HEK293T (cell line): Measurements from ENCODE around the gene BBS5.
"Not testable (repeated sequence)": the region's sequence is repeated elsewhere in the genome, so short reads cannot be mapped to it uniquely, and the experiment has no call there.

Source experiments
- CTCF ChIA-PET: fragments of 350-600 bp; formaldehyde crosslinking; extraction: SDS; loops from one replicate; lab custom pipeline; 2021; ENCODE audit warnings: antibody characterized with exemption, inconsistent platforms; lab: Yijun Ruan, JAX
- POLR2A ChIA-PET: fragments of 350-600 bp; formaldehyde crosslinking; extraction: SDS; loops from one replicate; lab custom pipeline; 2020; ENCODE audit warnings: antibody characterized with exemption, inconsistent platforms; lab: Yijun Ruan, JAX
- DNase-seq: peaks from one replicate; pipeline ENCODE4 v3.0.0; 2012; ENCODE audit warnings: mixed read lengths; ENCODE audit errors: extremely low spot score
- ARNT ChIP-seq: fragments of 450-650 bp; IDR thresholded peaks from 2 replicates; pipeline ENCODE4 v1.6.1; 2017; ENCODE audit warnings: mild to moderate bottlenecking
- BHLHE40 ChIP-seq: fragments of 450-650 bp; IDR thresholded peaks from 2 replicates; pipeline ENCODE4 v1.6.1; 2016; ENCODE audit warnings: mild to moderate bottlenecking, moderate library complexity, borderline replicate concordance
- CTBP1 ChIP-seq: fragments of 450-650 bp; IDR thresholded peaks from 2 replicates; pipeline ENCODE4 v1.6.1; 2016; ENCODE audit warnings: borderline replicate concordance
- ELF4 ChIP-seq: fragments of 450-650 bp; IDR thresholded peaks from 2 replicates; pipeline ENCODE4 v1.6.1; 2017; ENCODE audit warnings: antibody characterized with exemption
- FOXA1 ChIP-seq: fragments of 450-650 bp; IDR thresholded peaks from 2 replicates; pipeline ENCODE4 v1.6.1; 2016; ENCODE audit warnings: mild to moderate bottlenecking
- FOXK2 ChIP-seq: fragments of 450-650 bp; IDR thresholded peaks from 2 replicates; pipeline ENCODE4 v1.6.1; 2016; ENCODE audit warnings: mild to moderate bottlenecking
- FOXM1 ChIP-seq: fragments of 450-650 bp; IDR thresholded peaks from 2 replicates; pipeline ENCODE4 v1.6.1; 2017; ENCODE audit warnings: mild to moderate bottlenecking, borderline replicate concordance
- HDGF ChIP-seq: fragments of 450-650 bp; IDR thresholded peaks from 2 replicates; pipeline ENCODE4 v1.6.1; 2017; ENCODE audit warnings: antibody characterized with exemption, borderline replicate concordance
- L3MBTL2 ChIP-seq: fragments of 450-650 bp; conservative IDR thresholded peaks from 2 replicates; pipeline ENCODE4 v1.6.1; 2016; ENCODE audit warnings: mild to moderate bottlenecking
- LEF1 ChIP-seq: fragments of 450-650 bp; IDR thresholded peaks from 2 replicates; pipeline ENCODE4 v1.6.1; 2017; ENCODE audit warnings: mild to moderate bottlenecking, borderline replicate concordance
- NFRKB ChIP-seq: fragments of 450-650 bp; IDR thresholded peaks from 2 replicates; pipeline ENCODE4 v1.6.1; 2016; ENCODE audit warnings: mild to moderate bottlenecking, moderate library complexity
- SP1 ChIP-seq: fragments of 450-650 bp; IDR thresholded peaks from 2 replicates; pipeline ENCODE4 v1.6.1; 2017
- SUZ12 ChIP-seq: fragments of 450-650 bp; IDR thresholded peaks from 2 replicates; pipeline ENCODE4 v1.6.1; 2016; ENCODE audit warnings: mild to moderate bottlenecking
- TARDBP ChIP-seq: fragments of 450-650 bp; IDR thresholded peaks from 2 replicates; pipeline ENCODE4 v1.6.1; 2016
- ZNF384 ChIP-seq: fragments of 450-650 bp; IDR thresholded peaks from 2 replicates; pipeline ENCODE4 v1.6.1; 2016
- TF ChIP-seq, protein P1 (sequence below): fragments of 450-650 bp; IDR thresholded peaks from 2 replicates; pipeline ENCODE4 v1.6.1; 2016

Gene BBS5

DNA sequence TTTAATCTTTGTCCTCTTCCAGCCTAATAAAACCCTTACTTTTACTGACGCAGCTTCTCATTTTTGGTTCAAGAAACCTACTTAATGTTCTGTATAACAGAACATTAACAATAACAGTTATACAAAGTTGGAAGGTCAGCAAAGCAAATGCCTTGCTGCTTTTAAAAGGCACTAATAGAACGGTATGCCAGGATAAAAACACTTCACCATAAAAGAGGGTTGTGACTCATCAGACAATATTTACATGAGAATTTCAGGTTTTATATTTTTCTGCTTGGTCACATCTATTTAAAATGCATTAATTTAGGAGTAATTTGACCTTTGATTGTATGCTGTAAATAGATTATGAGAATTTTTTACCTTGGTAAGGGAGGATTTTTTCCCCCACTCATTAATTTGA lies 33.2 kb downstream of the BBS5 start:
- DNase-seq, result no peak
- POLR2A ChIA-PET, result no interaction called here
- no peak for TF ChIP-seq SUZ12
- CTCF ChIA-PET, result no interaction called here

DNA sequence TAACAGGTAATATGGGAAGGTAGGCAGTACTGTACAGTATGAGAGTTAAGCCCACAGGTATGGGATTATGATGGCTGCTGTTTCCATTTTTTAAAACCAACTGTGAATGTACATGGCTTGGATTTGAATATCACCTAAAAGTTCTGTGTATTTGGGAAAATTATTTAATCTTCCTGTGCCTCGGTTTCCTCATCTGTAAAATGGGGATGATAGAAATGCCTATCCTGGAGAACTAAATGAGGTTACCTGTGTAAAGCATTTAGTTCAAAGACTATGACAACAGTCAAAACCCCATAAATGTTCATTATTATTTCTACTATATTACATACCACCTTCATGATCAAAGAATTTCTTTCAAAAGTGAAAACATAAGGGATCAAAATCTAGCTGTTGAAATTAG lies 33.8 kb downstream of the BBS5 start:
- no peak for DNase-seq
- no peak for TF ChIP-seq SUZ12
- no peak for TF ChIP-seq NFRKB
- TF ChIP-seq BHLHE40, result no peak
- TF ChIP-seq LEF1, result no peak
- no peak for TF ChIP-seq SP1
- TF ChIP-seq HDGF, result no peak
- no peak for TF ChIP-seq CTBP1
- TF ChIP-seq ELF4, result no peak
- no peak for TF ChIP-seq FOXK2
- TF ChIP-seq TARDBP, result no peak
- no peak for TF ChIP-seq ZNF384
- no peak for TF ChIP-seq ARNT
- no peak for TF ChIP-seq FOXM1
- TF ChIP-seq L3MBTL2, result no peak
- POLR2A ChIA-PET, result no interaction called here
- CTCF ChIA-PET, result no interaction called here

DNA sequence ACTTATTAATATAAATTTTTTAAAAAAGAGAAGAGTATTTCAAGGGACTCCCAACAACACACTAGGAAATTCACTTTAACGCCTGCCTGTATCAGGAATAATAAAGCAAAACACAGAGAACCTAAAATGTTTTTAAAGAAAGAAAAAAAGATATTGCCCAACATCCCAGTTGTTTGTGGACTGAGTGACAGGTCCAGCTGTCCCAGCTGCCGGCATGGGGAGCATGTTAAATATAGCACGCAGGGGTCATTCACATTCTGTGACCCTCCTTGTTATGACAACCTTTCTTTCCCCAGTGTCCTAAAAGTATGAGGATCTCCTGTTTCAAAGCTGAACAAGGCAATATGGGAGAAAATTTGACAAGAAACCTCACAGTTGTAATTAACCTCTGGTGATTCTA lies 34.6 kb downstream of the BBS5 start:
- CTCF ChIA-PET, result interaction anchor here (0.8 kb wide), 1 partner anchor 47 kb away, joined by 3 read pairs; no protein-coding TSS in a partner anchor

DNA sequence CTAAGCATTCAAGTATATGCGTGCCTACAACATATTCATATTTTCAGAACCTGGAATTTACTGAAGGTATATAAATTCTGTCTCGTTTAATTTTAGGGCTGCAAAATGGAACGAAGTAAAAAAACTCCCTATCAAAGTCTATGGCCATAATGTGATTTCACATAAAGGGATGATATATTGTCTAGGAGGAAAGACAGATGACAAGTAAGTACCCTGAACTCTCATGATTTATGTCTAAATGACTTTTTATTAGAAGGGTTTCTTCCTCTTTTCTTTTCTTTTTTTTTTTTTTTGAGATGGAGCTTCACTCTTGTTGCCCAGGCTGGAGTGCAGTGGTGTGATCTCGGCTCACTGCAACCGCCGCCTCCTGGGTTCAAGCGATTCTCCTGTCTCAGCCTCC lies 35.5 kb downstream of the BBS5 start:
- CTCF ChIA-PET, result interaction anchor here (0.8 kb wide), 1 partner anchor 46 kb away, joined by 3 read pairs; no protein-coding TSS in a partner anchor
- DNase-seq, POLR2A ChIA-PET: not testable (repeated sequence)

More for the DNA sequence above, 34.6 kb downstream of the BBS5 start:
- no peak for DNase-seq
- TF ChIP-seq, protein P1, sequence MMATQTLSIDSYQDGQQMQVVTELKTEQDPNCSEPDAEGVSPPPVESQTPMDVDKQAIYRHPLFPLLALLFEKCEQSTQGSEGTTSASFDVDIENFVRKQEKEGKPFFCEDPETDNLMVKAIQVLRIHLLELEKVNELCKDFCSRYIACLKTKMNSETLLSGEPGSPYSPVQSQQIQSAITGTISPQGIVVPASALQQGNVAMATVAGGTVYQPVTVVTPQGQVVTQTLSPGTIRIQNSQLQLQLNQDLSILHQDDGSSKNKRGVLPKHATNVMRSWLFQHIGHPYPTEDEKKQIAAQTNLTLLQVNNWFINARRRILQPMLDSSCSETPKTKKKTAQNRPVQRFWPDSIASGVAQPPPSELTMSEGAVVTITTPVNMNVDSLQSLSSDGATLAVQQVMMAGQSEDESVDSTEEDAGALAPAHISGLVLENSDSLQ, result peak; percentile 76
- TF ChIP-seq CTBP1, result no peak
- POLR2A ChIA-PET, result no interaction called here

DNA sequence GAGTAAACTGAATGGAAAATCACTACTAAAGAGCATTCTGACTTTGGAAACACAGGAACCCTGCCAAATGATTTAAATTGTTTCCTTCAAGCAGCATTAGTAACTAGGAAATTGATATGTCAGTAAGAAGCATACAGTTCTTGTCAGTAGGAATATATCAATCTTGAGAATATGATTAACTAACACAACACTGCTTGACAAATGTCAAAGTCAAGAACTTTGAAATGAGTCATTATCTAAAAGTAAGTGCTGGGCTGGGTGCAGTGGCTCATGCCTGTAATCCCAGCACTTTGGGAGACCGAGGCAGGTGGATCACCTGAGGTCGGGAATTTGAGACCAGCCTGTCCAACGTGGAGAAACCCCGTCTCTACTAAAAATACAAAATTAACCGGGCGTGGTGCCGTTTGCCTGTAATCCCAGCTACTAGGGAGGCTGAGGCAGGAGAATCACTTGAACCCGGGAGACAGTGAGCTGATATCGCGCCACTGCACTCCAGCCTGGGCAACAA lies 37.2 kb downstream of the BBS5 start:
- POLR2A ChIA-PET, DNase-seq: not testable (repeated sequence)
- CTCF ChIA-PET, result interaction anchor here (0.6 kb wide), 1 partner anchor 26 kb away, joined by 4 read pairs; no protein-coding TSS in a partner anchor

More for the DNA sequence above, 35.5 kb downstream of the BBS5 start:
- TF ChIP-seq, protein P1, result peak; percentile 80
- peak; percentile 49; the same call in 1 of the 2 replicates for TF ChIP-seq ZNF384

DNA sequence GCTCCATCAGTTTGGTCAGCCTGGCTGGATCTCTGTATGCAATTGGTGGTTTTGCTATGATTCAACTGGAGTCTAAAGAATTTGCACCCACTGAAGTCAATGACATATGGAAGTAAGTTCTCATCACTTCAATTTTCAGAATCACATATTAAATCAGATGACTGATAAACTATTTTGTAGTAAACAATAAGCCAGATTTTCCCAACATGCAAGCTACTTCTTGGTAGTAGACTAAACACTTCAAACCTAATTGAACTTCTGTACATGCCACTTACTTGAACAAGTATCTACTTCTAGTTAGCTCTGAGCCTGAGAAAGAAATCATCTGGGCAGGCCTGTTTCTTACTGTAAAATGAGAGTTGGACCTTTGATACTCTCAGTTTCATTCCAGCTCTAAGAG lies 41.6 kb downstream of the BBS5 start:
- POLR2A ChIA-PET, result no interaction called here
- no peak for TF ChIP-seq SUZ12
- no peak for TF ChIP-seq L3MBTL2
- DNase-seq, result no peak
- CTCF ChIA-PET, result no interaction called here

DNA sequence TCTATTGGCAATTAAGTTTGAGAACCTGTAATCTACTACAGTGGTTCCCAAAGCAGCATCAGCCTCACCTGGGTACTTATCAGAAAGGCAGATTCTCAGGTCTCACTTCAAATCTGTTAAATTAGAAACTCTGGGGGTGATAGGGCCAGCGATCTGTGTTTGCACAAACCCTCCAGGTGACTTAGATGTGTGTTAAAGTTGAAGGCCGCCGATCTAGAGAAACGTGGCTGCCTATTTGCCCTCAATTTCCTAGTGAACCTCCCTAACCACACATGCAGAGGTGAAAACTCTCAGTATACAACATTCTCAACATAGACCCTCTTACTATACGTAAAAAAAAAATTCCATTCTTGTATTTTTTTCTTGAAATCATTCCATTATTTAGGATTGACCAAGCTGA lies 44.4 kb downstream of the BBS5 start:
- POLR2A ChIA-PET, result no interaction called here
- CTCF ChIA-PET, result no interaction called here
- no peak for TF ChIP-seq TARDBP
- TF ChIP-seq, protein P1, result no peak
- no peak for TF ChIP-seq SP1
- no peak for TF ChIP-seq SUZ12
- no peak for TF ChIP-seq FOXK2
- TF ChIP-seq FOXA1, result no peak
- no peak for TF ChIP-seq FOXM1
- TF ChIP-seq ELF4, result no peak
- TF ChIP-seq ARNT, result no peak
- TF ChIP-seq L3MBTL2, result no peak
- no peak for DNase-seq

DNA sequence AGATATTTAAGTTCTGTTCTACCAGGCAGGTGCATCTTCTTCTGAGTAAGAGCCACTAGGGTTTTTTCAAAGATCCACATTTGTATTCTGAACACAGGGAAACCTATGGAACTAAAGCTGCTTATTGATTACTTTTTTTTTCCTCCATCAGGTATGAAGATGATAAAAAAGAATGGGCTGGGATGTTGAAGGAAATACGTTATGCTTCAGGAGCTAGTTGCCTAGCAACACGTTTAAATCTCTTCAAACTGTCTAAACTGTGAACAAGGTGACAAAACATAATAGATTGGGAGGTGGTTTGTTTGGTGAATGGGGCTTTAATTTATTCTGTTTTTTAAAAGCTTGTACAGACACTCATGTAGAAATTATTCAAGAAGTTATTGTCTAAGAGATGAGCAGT lies 46.1 kb downstream of the BBS5 start:
- POLR2A ChIA-PET, result no interaction called here
- TF ChIP-seq NFRKB, result no peak
- no peak for TF ChIP-seq FOXA1
- no peak for TF ChIP-seq SUZ12
- TF ChIP-seq HDGF, result no peak
- TF ChIP-seq BHLHE40, result no peak
- DNase-seq, result no peak
- CTCF ChIA-PET, result no interaction called here
